GM20000 (cell line): ENCODE data around the gene COX15.

Source experiments
- DNase-seq: peaks from one replicate; pipeline ENCODE4 v3.0.0; 2012; ENCODE audit warnings: low spot score
- TF ChIP-seq, protein P1 (sequence below): IDR thresholded peaks from 2 replicates; pipeline ENCODE4 v1.5.1; 2012; ENCODE audit warnings: mild to moderate bottlenecking, control low read depth; ENCODE audit errors: extremely low read depth, missing control alignments

COX15 gene

DNA sequence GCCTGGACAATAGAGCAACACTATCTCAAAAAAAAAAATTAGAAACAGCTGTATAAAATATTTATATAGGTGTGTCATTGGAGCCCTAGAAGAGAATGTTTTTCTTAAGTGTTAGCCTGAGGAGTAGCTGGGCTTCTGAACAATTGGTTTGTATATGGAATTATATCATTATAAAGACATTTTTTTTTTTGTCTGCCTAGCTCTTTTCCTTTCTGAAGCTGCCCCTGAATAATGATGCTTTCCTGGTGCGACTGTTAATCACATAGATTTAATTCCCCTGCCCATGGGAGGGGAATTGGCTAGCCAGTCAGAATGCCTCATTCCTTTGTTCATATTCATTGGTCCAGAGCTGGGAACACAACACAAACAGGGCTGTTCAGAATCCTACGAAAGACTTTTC, 36.6 kb upstream of the COX15 start:
- no peak for DNase-seq
- TF ChIP-seq, protein P1, sequence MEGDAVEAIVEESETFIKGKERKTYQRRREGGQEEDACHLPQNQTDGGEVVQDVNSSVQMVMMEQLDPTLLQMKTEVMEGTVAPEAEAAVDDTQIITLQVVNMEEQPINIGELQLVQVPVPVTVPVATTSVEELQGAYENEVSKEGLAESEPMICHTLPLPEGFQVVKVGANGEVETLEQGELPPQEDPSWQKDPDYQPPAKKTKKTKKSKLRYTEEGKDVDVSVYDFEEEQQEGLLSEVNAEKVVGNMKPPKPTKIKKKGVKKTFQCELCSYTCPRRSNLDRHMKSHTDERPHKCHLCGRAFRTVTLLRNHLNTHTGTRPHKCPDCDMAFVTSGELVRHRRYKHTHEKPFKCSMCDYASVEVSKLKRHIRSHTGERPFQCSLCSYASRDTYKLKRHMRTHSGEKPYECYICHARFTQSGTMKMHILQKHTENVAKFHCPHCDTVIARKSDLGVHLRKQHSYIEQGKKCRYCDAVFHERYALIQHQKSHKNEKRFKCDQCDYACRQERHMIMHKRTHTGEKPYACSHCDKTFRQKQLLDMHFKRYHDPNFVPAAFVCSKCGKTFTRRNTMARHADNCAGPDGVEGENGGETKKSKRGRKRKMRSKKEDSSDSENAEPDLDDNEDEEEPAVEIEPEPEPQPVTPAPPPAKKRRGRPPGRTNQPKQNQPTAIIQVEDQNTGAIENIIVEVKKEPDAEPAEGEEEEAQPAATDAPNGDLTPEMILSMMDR: no peak

DNA sequence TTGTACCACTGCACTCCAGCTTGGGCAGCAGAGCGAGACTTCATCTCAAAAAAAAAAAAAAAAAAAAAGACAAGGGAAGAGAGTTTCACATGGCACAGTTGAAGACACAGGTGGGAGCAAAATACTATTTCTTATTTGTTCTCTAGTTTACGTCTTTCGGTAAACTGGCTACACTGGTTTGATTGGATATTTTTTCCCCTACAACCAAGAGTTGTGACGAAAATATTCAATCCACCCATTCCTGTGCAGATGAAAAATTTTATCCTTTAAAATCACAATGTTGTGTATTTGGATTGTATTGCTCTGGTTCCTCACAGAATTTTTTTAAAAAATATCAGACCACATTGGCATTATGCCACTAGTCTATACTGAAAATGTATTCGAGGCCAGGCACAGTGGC, 36.0 kb upstream of the COX15 start:
- TF ChIP-seq, protein P1: no peak
- no peak for DNase-seq

DNA sequence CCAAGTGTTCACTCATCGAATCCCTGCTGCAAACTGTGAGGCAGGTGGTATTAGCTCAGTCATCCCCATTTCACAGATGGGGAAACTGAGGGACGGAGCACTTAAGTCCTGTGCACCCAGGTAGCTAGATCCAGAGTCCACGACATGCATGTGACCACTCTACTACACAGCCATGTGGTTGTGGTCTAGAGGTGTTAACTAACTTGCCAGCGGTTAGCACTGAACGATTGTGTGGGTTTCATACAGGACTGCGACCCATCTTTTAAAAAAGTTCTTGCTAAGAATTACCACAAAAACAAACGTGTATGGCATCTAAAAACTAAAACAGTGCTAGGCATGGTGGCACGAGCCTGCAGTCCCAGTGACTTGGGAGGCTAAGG, 34.4 kb upstream of the COX15 start:
- DNase-seq: peak; percentile 34
- TF ChIP-seq, protein P1: no peak

DNA sequence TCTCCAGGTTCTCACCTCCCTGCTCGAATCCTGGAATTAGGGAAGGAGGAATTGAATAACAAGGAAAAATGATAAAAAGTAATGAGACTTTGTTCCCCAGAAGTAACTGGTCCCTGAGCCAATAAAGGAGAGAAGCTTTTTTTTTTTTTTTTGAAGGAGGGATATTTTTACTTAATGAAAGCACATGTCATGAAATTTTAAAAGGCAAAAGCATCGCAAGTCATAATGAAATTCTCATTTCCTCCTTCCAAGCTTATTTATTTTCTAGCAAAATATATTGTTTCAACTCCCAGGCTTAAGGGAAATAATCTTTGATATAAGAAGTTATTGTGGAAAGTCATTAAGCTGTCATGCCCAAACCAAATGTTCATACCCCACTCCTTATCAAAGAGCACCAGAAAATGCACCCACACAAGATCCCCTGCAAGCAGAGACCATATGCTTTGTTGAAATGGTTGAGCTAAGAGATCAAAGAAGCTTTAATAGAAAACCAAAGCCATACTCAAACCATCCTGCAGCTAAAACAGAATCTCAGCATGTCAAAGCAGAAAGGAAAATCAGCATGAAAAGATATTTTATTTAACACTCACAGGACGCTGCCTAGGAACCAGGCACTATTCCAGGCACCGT, 33.9 kb upstream of the COX15 start:
- TF ChIP-seq, protein P1: no peak
- DNase-seq: peak; percentile 33

DNA sequence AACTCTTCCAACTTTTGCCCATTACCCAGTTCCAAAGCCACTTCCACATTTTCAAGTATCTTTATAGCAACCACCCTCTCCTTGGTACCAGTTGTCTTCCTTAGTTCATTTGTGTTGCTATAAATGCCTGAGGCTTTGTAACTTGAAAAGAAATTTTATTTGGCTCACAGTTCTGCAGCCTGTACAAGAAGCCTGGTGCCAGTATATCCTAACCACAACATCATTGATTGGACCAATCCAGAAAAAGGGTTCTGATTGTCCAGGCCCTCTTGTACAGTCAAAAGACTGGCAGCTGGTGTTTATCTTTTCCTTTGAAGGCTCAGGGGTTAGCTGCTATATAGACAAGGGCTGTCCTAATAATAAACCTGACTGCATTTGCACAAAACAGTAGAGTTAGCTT, 29.4 kb upstream of the COX15 start:
- no peak for DNase-seq
- TF ChIP-seq, protein P1: no peak

DNA sequence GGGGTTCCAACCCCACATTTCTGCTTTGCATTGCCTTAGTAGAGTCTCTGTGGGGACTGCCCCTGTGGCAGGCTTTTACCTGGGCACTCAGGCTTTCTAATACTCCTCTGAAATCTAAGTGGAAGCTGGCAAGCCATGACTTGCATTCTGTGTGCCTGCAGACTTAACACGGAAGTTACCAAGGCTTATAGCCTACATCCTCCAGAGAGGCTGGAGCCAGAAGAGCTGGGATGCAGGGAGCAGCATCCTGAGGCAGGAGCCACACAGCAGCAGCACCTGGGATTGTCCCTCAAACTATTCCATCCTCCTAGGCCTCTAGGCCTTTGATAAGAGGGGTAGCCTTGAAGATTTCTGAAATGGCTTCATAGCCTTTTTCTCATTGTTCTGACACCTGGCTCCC, 28.4 kb upstream of the COX15 start:
- TF ChIP-seq, protein P1: no peak
- DNase-seq: no peak

DNA sequence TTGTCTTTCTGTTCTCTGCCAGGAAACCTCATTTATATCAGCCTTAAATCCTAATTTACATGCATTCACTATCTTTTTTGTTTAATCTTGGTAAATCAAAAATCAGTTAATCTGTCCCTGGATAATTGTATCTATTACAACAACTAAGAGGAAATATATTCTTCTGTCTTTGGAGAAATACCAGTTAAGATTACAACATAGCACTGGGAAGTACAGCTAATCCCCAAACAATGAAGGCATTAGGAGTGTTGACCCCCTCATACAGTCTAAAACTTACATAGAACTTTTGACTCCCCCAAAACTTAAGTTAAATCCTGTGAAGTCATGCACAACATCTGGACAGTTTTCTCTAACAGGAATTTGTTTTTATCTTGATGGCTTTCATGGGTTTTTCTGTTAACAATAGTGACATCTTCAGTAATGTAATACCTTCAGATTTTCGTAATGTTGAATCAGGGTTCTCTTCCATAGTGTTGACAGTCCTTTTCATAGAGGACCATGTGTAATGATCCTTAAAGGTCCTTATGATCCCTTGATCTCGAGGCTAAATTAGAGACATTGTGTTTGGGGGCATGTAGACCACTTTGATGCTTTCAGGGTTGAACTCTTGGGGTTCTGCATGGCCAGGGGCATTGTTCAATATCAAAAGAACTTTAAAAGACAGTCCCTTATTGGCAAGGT, 26.4 kb upstream of the COX15 start:
- no peak for DNase-seq
- TF ChIP-seq, protein P1: no peak
